Endothelial cell of umbilical vein (primary cell): ENCODE results near the gene OCA2. TPM values are rescaled to one million over a fixed set of nuclear protein-coding genes. Genes with fewer than 3 reads are reported as not detected.

Experiments
- BruUV-seq: library from RNA; stranded (reverse); fragments of 400-500 nt; replicated peaks from 2 replicates; lab custom pipeline; 2021; lab: Mats Ljungman, UMichigan
- CTCF ChIA-PET: fragments of 300-600, 350-600 bp; sonication (Branson Sonifier 250); formaldehyde crosslinking; loops from one replicate; lab custom pipeline; 2021; ENCODE audit warnings: antibody characterized with exemption, inconsistent platforms; lab: Charles Lee
- POLR2A ChIA-PET: fragments of 300-600, 350-600 bp; sonication (Branson Sonifier 250); formaldehyde crosslinking; loops from one replicate; lab custom pipeline; 2021; ENCODE audit warnings: antibody characterized with exemption, inconsistent platforms; lab: Charles Lee
- DNase-seq: peaks from one replicate; pipeline ENCODE4 v3.0.0-alpha.2; 2011; ENCODE audit warnings: low read depth, low spot score
- FAIRE-seq: peaks from 2 replicates; lab custom pipeline; 2011; peaks lifted over from hg19 to GRCh38; lab: Jason Lieb, UNC
- H2AFZ ChIP-seq: 2 replicates; pipeline ENCODE4 v1.6.0; 2012; ENCODE audit warnings: low read depth, low read length, control low read depth, inconsistent platforms
- H3K27ac ChIP-seq: 2 replicates; pipeline ENCODE4 v1.5.1; 2011; ENCODE audit warnings: low read depth, mild to moderate bottlenecking, control low read depth, low read length, moderate library complexity; ENCODE audit not compliant: insufficient read depth
- H3K27me3 ChIP-seq, 2 experiments: 2 replicates each; pipeline versions ENCODE4 v1.6.0 to v1.6.1; 2011; ENCODE audit warnings: low read length in 2 of 2, mixed read lengths in 1 of 2; ENCODE audit not compliant: control insufficient read depth in 2 of 2, insufficient read depth in 2 of 2
- H3K36me3 ChIP-seq, 2 experiments: 2 replicates in 1 of 2; 3 replicates in 1 of 2; pipeline ENCODE4 v1.5.1; 2011; ENCODE audit warnings: low read length in 2 of 2, mild to moderate bottlenecking in 1 of 2, moderate library complexity in 1 of 2; ENCODE audit not compliant: control insufficient read depth in 2 of 2, insufficient read depth in 2 of 2; ENCODE audit errors: extremely low read depth in 1 of 2
- H3K4me1 ChIP-seq: 3 replicates; pipeline ENCODE4 v1.5.1; 2011; ENCODE audit warnings: mild to moderate bottlenecking, low read length; ENCODE audit not compliant: control insufficient read depth, insufficient read depth; ENCODE audit errors: extremely low read depth
- H3K4me2 ChIP-seq: 2 replicates; pipeline ENCODE4 v1.6.1; 2011; ENCODE audit warnings: low read length, control low read depth, mixed read lengths; ENCODE audit not compliant: insufficient read depth
- H3K4me3 ChIP-seq, 3 experiments: fragments of 200-600 bp in 1 of 3; sonication (generic), shearing (Covaris generic) in 1 of 3; replicated peaks in 1 of 3; 2 replicates each; pipeline ENCODE4 v1.5.1; 2011 to 2016; ENCODE audit warnings: control low read depth in 3 of 3, low read length in 3 of 3, mild to moderate bottlenecking in 2 of 3, inconsistent platforms in 1 of 3, low read depth in 1 of 3, moderate library complexity in 1 of 3; ENCODE audit not compliant: insufficient read depth in 1 of 3
- H3K79me2 ChIP-seq: 2 replicates; pipeline ENCODE4 v1.6.0; 2012; ENCODE audit warnings: low read length, inconsistent platforms; ENCODE audit not compliant: control insufficient read depth, insufficient read depth
- H3K9ac ChIP-seq: replicated peaks from 2 replicates; pipeline ENCODE3; 2011; ENCODE audit warnings: low read length, control low read depth; ENCODE audit not compliant: insufficient read depth; ENCODE audit errors: extremely low read depth
- H3K9me1 ChIP-seq: replicated peaks from 3 replicates; pipeline ENCODE4 v1.6.0; 2011; ENCODE audit warnings: mild to moderate bottlenecking, low read length; ENCODE audit not compliant: control insufficient read depth, insufficient read depth; ENCODE audit errors: extremely low read depth
- H3K9me3 ChIP-seq: replicated peaks from 2 replicates; pipeline ENCODE4 v1.5.1; 2012; ENCODE audit warnings: low read length, inconsistent platforms; ENCODE audit not compliant: control insufficient read depth, insufficient read depth
- H4K20me1 ChIP-seq: replicated peaks from 2 replicates; pipeline ENCODE3; 2011; ENCODE audit warnings: mild to moderate bottlenecking, low read length; ENCODE audit not compliant: control insufficient read depth, insufficient read depth; ENCODE audit errors: extremely low read depth
- EZH2 ChIP-seq: IDR thresholded peaks from 2 replicates; pipeline ENCODE4 v1.6.1; 2012; ENCODE audit warnings: borderline replicate concordance, low read depth, mild to moderate bottlenecking, moderate library complexity, low read length, inconsistent platforms; ENCODE audit not compliant: severe bottlenecking
- FOS ChIP-seq: IDR thresholded peaks from 2 replicates; pipeline ENCODE4 v1.6.1; 2011; ENCODE audit warnings: mild to moderate bottlenecking, low read length, moderate library complexity, borderline replicate concordance; ENCODE audit not compliant: insufficient read depth
- GATA2 ChIP-seq: IDR thresholded peaks from 2 replicates; pipeline ENCODE4 v1.7.0; 2011; ENCODE audit warnings: low read depth, mild to moderate bottlenecking, moderate library complexity, mixed read lengths, low read length; ENCODE audit not compliant: insufficient read length, insufficient read depth
- JUN ChIP-seq: IDR thresholded peaks from 2 replicates; pipeline ENCODE4 v1.6.1; 2011; ENCODE audit warnings: borderline replicate concordance, low read depth; ENCODE audit not compliant: insufficient read length, insufficient read depth
- MYC ChIP-seq: IDR thresholded peaks from one replicate; pipeline ENCODE4 v1.6.1; 2011; ENCODE audit warnings: mild to moderate bottlenecking, low read depth, low read length
- POLR2A ChIP-seq: IDR thresholded peaks from 2 replicates; pipeline ENCODE4 v1.6.1; 2012; ENCODE audit warnings: low read depth, mild to moderate bottlenecking, control low read depth, low read length
- POLR2AphosphoS5 ChIP-seq: IDR thresholded peaks from 2 replicates; pipeline ENCODE4 v1.6.1; 2012; ENCODE audit warnings: low read depth, mild to moderate bottlenecking, control low read depth, low read length, moderate library complexity; ENCODE audit not compliant: insufficient read depth
- dilution Hi-C: fragments of 300-500 bp; cut with MboI; formaldehyde crosslinking; loops from one replicate; pipeline ENCODE4 v1.15.0; 2019; ENCODE audit warnings: low sequenced_read_pairs; ENCODE audit not compliant: extremely low pct_ligation_motif_present
- intact Hi-C: fragments of 100-400 bp; cut with micrococcal nuclease; formaldehyde crosslinking; loops from one replicate; pipeline ENCODE4 v1.10.0; 2022
- polyA plus RNA-seq, 4 experiments: library from polyadenylated mRNA; depleted of rRNA in 3 of 4; stranded (reverse) in 3 of 4; unstranded in 1 of 4; fragments of >200 nt; gene quantifications; 2 replicates each; pipeline versions ENCODE4 v1.2.1 to v1.2.3, GENCODE V29; 2011 to 2012; ENCODE audit warnings: missing spikeins in 1 of 4
- total RNA-seq: library from RNA; stranded (reverse); gene quantifications from 2 replicates; pipeline ENCODE4 v1.2.3, GENCODE V29; 2021
- TF ChIP-seq, protein P1 (sequence below): IDR thresholded peaks from 2 replicates; pipeline ENCODE4 v1.6.1; 2011; ENCODE audit not compliant: insufficient read depth, insufficient read length
- TF ChIP-seq, protein P2 (sequence below), 2 donors: IDR thresholded peaks; 1 replicate in 1 of 2; 2 replicates in 1 of 2; pipeline ENCODE4 v1.5.1; 2011; ENCODE audit warnings: low read length in 2 of 2, mild to moderate bottlenecking in 2 of 2, moderate library complexity in 2 of 2, control low read depth in 1 of 2, inconsistent platforms in 1 of 2, low read depth in 1 of 2; ENCODE audit not compliant: insufficient read depth in 1 of 2; ENCODE audit errors: extremely low read depth in 1 of 2

The OCA2 gene
- total and polyA plus RNA-seq, 2 donors (not counting 3 experiments of a cell fraction or from before 2014, with no cell fraction given) = not detected

DNA sequence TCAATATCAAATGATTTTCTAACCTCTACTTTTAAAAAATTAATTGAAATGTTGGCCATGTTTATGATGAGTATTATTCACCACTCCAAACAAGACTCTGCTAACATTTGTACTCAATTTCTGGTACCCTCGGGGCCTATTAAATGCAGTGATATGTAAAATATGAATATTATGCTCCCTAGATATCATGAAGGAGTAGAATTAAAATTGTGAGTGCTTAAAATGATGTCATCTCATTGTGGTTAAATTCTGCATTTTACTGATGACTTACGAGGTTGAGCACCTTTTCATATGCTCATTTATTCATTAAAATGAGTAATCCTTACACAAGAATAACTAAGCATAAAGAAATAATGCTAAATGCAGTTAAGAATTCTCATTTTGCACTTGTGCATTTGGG is 159.9 kb downstream of the OCA2 start:
- CTCF ChIA-PET = no interaction called here
- TF ChIP-seq GATA2 (no peak), EZH2 (no peak), JUN (no peak), FOS (no peak), POLR2A (no peak), MYC (no peak), POLR2AphosphoS5 (no peak)
- TF ChIP-seq, protein P1, sequence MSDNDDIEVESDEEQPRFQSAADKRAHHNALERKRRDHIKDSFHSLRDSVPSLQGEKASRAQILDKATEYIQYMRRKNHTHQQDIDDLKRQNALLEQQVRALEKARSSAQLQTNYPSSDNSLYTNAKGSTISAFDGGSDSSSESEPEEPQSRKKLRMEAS = no peak
- TF ChIP-seq, protein P2, sequence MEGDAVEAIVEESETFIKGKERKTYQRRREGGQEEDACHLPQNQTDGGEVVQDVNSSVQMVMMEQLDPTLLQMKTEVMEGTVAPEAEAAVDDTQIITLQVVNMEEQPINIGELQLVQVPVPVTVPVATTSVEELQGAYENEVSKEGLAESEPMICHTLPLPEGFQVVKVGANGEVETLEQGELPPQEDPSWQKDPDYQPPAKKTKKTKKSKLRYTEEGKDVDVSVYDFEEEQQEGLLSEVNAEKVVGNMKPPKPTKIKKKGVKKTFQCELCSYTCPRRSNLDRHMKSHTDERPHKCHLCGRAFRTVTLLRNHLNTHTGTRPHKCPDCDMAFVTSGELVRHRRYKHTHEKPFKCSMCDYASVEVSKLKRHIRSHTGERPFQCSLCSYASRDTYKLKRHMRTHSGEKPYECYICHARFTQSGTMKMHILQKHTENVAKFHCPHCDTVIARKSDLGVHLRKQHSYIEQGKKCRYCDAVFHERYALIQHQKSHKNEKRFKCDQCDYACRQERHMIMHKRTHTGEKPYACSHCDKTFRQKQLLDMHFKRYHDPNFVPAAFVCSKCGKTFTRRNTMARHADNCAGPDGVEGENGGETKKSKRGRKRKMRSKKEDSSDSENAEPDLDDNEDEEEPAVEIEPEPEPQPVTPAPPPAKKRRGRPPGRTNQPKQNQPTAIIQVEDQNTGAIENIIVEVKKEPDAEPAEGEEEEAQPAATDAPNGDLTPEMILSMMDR (IDR thresholded peaks at IDR 0.05; ENCODE audit: extremely low read depth in 1 of 2, insufficient read depth in 1 of 2, low read depth in 1 of 2, low read length in 2 of 2) = no peak
- H3K27me3 ChIP-seq = no peaks in the 10 kb centered on the region
- DNase-seq (no peak), FAIRE-seq (no peak)
- no peaks in the 10 kb centered on the region for H4K20me1 ChIP-seq
- H3K4me3 ChIP-seq = no peak overlapping the region
- H3K27ac ChIP-seq = no peak overlapping the region
- H3K79me2 ChIP-seq = no peaks in the 10 kb centered on the region
- no peaks in the 10 kb centered on the region for H3K9me1 ChIP-seq
- H2AFZ ChIP-seq = no peak overlapping the region
- intact Hi-C loops = no loop called here
- dilution Hi-C loops = no loop called here
- no peak overlapping the region for H3K4me2 ChIP-seq
- no peaks in the 10 kb centered on the region for H3K36me3 ChIP-seq
- H3K9ac ChIP-seq = no peak overlapping the region
- POLR2A ChIA-PET = no interaction called here
- peaks cover 10% of the 10 kb centered on the region for H3K9me3 ChIP-seq
- no peaks in the 10 kb centered on the region for H3K4me1 ChIP-seq
- BruUV-seq = no TSS peak
